ENCODE results near the gene CDH23.

- no peak for TF ChIP-seq NFRKB (IDR thresholded peaks at IDR 0.05)
- TF ChIP-seq L3MBTL2 (conservative IDR thresholded peaks at IDR 0.05), result no peak
- TF ChIP-seq TARDBP (IDR thresholded peaks at IDR 0.05), result no peak
- TF ChIP-seq FOXA1 (IDR thresholded peaks at IDR 0.05), result no peak
- no peak for TF ChIP-seq FOXM1 (IDR thresholded peaks at IDR 0.05; ENCODE audit: borderline replicate concordance)
- no peak for TF ChIP-seq FOXK2 (IDR thresholded peaks at IDR 0.05)
- no peak for TF ChIP-seq PKNOX1 (IDR thresholded peaks at IDR 0.05)
- TF ChIP-seq SP1 (IDR thresholded peaks at IDR 0.05), result no peak
- TF ChIP-seq BHLHE40 (IDR thresholded peaks at IDR 0.05; ENCODE audit: borderline replicate concordance), result no peak
- no peak for TF ChIP-seq LEF1 (IDR thresholded peaks at IDR 0.05; ENCODE audit: borderline replicate concordance)
- TF ChIP-seq HDGF (IDR thresholded peaks at IDR 0.05; ENCODE audit: borderline replicate concordance), result no peak
- TF ChIP-seq ZNF384 (IDR thresholded peaks at IDR 0.05), result no peak
Measured at GRCh38 chr10:71482620-71483019, 85.9 kb downstream of the CDH23 start.

Measured in HEK293T (cell line).